GM21515 (cell line): Measurements from ENCODE around the gene RALGPS2.
"Not testable (repeated sequence)": the region's sequence is repeated elsewhere in the genome, so short reads cannot be mapped to it uniquely, and the experiment has no call there.

Source experiments
- ATAC-seq: cut with Tn5 transposase; IDR thresholded peaks from one replicate; pipeline ENCODE4 v1.9.1; 2021; ENCODE audit not compliant: unreplicated experiment

RALGPS2 gene

GRCh38 chr1:178724376-178724727 is 692 bp upstream of the RALGPS2 start:
- no peak for ATAC-seq

GRCh38 chr1:178725466-178726086 is 532 bp downstream of the RALGPS2 start:
- ATAC-seq: peak; percentile 37

- peak; percentile 72 for ATAC-seq
These were observed 1.1 kb downstream of the RALGPS2 start for GRCh38 chr1:178726087-178726517.

GRCh38 chr1:178726545-178726944 is 1.5 kb downstream of the RALGPS2 start:
- ATAC-seq: no peak

- ATAC-seq: no peak
These were observed 2.2 kb downstream of the RALGPS2 start for GRCh38 chr1:178727014-178727895.

GRCh38 chr1:178733972-178734371 is 8.9 kb downstream of the RALGPS2 start:
- ATAC-seq: no peak

GRCh38 chr1:178738780-178739179 is 13.7 kb downstream of the RALGPS2 start:
- ATAC-seq: no peak

GRCh38 chr1:178739285-178740045 is 14.4 kb downstream of the RALGPS2 start:
- ATAC-seq: no peak

- ATAC-seq: no peak
These were observed 15.4 kb downstream of the RALGPS2 start for GRCh38 chr1:178740491-178740890.

GRCh38 chr1:178740924-178741323 is 15.9 kb downstream of the RALGPS2 start:
- ATAC-seq: no peak

GRCh38 chr1:178743801-178744200 is 18.8 kb downstream of the RALGPS2 start:
- no peak for ATAC-seq

- no peak for ATAC-seq
These were observed 20.2 kb downstream of the RALGPS2 start for GRCh38 chr1:178745260-178745659.

GRCh38 chr1:178746345-178746744 is 21.3 kb downstream of the RALGPS2 start:
- no peak for ATAC-seq

GRCh38 chr1:178747361-178747760 is 22.3 kb downstream of the RALGPS2 start:
- ATAC-seq: not testable (repeated sequence)

- ATAC-seq: no peak
These were observed 24.6 kb downstream of the RALGPS2 start for GRCh38 chr1:178749581-178750166.

GRCh38 chr1:178751046-178751445 is 26.0 kb downstream of the RALGPS2 start:
- ATAC-seq: no peak

GRCh38 chr1:178752891-178753290 is 27.8 kb downstream of the RALGPS2 start:
- ATAC-seq: no peak

GRCh38 chr1:178754655-178755256 is 29.7 kb downstream of the RALGPS2 start:
- not testable (repeated sequence) for ATAC-seq

GRCh38 chr1:178768423-178768822 is 43.4 kb downstream of the RALGPS2 start:
- no peak for ATAC-seq

- no peak for ATAC-seq
These were observed 47.9 kb downstream of the RALGPS2 start for GRCh38 chr1:178772952-178773351.

GRCh38 chr1:178774263-178774662 is 49.2 kb downstream of the RALGPS2 start:
- no peak for ATAC-seq
